SJCRH30 (cell line): Measurements from ENCODE around the gene LBP. TPM values are rescaled to one million over a fixed set of nuclear protein-coding genes. Genes with fewer than 3 reads are reported as not detected.
A peak's percentile ranks its signal among the peaks of the same experiment; 100 is the strongest.
"Not testable (repeated sequence)": the region's sequence is repeated elsewhere in the genome, so short reads cannot be mapped to it uniquely, and the experiment has no call there.

Experiments used
- DNase-seq, 2 experiments: peaks; one replicate each; pipeline ENCODE4 v3.0.0-alpha.2; 2015 to 2020
- H3K27ac ChIP-seq: fragments of 250-450 bp; sonication (Bioruptor Pico); 2 replicates; pipeline ENCODE4 v1.5.1; 2020; ENCODE audit warnings: mild to moderate bottlenecking, moderate library complexity
- H3K27me3 ChIP-seq: fragments of 250-450 bp; sonication (Bioruptor Pico); 2 replicates; pipeline ENCODE4 v1.5.1; 2020; ENCODE audit warnings: mild to moderate bottlenecking, moderate library complexity
- H3K36me3 ChIP-seq: fragments of 250-450 bp; sonication (Bioruptor Pico); 2 replicates; pipeline ENCODE4 v1.5.1; 2020; ENCODE audit warnings: mild to moderate bottlenecking, moderate library complexity
- H3K4me1 ChIP-seq: fragments of 250-450 bp; sonication (Bioruptor Pico); 2 replicates; pipeline ENCODE4 v1.5.1; 2020; ENCODE audit warnings: mild to moderate bottlenecking, moderate library complexity
- H3K4me3 ChIP-seq: fragments of 250-450 bp; sonication (Bioruptor Pico); 2 replicates; pipeline ENCODE4 v1.5.1; 2020; ENCODE audit warnings: mild to moderate bottlenecking, moderate library complexity
- H3K9me3 ChIP-seq: fragments of 250-450 bp; sonication (Bioruptor Pico); replicated peaks from 2 replicates; pipeline ENCODE4 v1.5.1; 2020; ENCODE audit warnings: mild to moderate bottlenecking, moderate library complexity
- total RNA-seq: library from RNA; depleted of rRNA; stranded (reverse); fragments of >200 nt; shearing (Covaris generic); gene quantifications from 2 replicates; pipeline ENCODE4 v1.2.3, GENCODE V29; 2014

Gene LBP
- total RNA-seq, 1 experiment from 2014 or later: not detected

DNA sequence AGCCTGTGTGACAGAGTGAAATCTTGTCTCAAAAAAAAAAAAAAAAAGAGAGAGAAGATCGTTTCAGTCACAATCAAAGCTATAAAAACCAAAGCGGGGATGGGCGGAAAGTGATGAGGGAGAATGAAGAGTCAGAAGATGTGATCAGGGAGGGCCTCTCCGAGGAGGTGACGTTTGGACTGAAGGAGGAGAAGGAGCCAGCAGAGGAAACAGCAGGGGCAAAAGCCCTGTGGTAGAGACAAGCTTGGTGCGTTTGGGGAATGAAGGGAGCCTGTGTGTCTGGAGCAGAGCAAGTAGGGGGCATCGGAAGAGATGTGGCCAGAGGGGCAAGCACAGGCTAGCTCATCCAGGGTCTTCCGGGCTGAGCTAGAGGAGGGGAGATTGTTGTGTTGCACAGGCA, 14.5 kb upstream of the LBP start:
- H3K4me3 ChIP-seq: no peak overlapping the region
- no peak for DNase-seq
- H3K9me3 ChIP-seq: no peaks in the 10 kb centered on the region
- no peaks in the 10 kb centered on the region for H3K36me3 ChIP-seq
- no peaks in the 10 kb centered on the region for H3K4me1 ChIP-seq
- no peak overlapping the region for H3K27ac ChIP-seq
- no peaks in the 10 kb centered on the region for H3K27me3 ChIP-seq

DNA sequence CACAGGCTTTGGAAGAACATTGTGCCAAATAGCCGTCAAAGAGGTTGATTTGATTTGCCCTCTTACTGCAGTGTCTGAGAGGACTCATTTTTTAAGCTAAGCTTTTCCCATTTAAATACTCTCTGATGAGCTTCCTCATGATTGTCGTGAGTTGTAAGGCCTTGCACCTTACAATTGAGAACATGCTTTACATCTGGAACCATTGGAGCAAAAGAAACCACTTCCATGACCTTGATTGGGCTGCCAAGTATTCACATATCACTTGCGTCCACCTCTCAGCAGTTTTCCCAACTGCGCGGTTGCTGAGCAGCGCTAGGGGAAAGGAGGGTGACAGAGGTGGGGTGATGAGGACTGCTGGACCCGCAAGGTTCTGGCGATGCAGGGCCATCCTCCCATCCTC, 12.3 kb upstream of the LBP start:
- no peak overlapping the region for H3K4me3 ChIP-seq
- DNase-seq: no peak
- H3K9me3 ChIP-seq: peaks cover 7% of the 10 kb centered on the region
- no peak overlapping the region for H3K27ac ChIP-seq
- no peaks in the 10 kb centered on the region; the same call in 1 of the 2 replicates for H3K4me1 ChIP-seq
- H3K27me3 ChIP-seq: no peaks in the 10 kb centered on the region
- no peaks in the 10 kb centered on the region for H3K36me3 ChIP-seq

DNA sequence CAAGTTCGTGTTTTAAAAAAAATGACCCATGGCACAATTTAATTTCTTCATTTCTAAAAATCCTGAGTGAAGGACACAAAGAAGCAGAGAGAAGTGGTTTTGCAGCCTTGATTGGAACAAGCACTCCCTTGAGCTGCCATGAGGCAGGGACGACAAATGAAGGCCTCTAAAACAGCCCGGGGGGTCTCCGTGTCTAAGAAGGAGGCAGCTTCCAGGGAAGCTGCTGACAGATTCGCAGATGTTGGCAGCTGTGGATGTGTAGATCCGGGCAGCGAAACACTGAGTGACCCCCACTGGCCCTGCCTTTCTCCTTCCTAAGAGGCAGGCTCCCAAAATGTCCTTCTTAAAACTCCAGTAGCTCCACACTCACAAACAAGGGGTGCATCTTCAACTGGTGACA, 9.6 kb upstream of the LBP start:
- no peaks in the 10 kb centered on the region for H3K27me3 ChIP-seq
- peak; percentile 36 to 56 for DNase-seq

DNA sequence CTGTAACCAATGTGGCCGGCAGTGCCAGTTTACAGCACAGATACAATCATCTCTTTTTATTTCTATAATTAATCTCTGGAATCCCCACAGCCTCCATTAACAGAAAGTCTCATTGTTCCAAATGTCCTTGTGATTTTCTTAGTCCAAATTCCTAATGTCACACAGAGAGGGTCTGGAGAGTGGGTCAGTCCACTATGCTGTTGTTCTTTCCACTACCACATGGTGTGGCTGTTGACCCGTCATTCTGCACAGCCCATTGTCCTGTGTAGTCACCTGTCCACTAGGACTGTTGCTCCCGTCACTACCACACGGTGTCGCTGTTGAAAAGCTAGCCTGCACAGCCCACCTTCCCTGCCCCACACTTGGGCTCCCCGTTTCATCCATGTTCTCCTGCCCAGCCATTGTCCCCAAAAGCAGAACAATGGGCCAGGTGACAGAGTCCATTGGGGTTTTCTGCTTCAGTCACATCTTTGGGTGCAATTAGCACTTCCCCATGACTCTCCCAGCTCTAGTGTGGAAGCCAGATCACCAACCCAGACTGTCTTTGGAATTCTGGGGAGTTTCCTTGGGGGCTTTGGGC, 8.6 kb upstream of the LBP start:
- no peak overlapping the region for H3K27ac ChIP-seq
- peak; percentile 58 to 66 for DNase-seq
- H3K4me1 ChIP-seq: no peaks in the 10 kb centered on the region; the same call in 1 of the 2 replicates
- H3K36me3 ChIP-seq: no peaks in the 10 kb centered on the region
- H3K27me3 ChIP-seq: no peaks in the 10 kb centered on the region
- H3K9me3 ChIP-seq: peaks cover 7% of the 10 kb centered on the region
- no peak overlapping the region for H3K4me3 ChIP-seq

More for the DNA sequence above, 9.6 kb upstream of the LBP start:
- no peak overlapping the region for H3K27ac ChIP-seq
- no peaks in the 10 kb centered on the region for H3K36me3 ChIP-seq
- peaks cover 7% of the 10 kb centered on the region for H3K9me3 ChIP-seq
- no peaks in the 10 kb centered on the region; the same call in 1 of the 2 replicates for H3K4me1 ChIP-seq
- no peak overlapping the region for H3K4me3 ChIP-seq

DNA sequence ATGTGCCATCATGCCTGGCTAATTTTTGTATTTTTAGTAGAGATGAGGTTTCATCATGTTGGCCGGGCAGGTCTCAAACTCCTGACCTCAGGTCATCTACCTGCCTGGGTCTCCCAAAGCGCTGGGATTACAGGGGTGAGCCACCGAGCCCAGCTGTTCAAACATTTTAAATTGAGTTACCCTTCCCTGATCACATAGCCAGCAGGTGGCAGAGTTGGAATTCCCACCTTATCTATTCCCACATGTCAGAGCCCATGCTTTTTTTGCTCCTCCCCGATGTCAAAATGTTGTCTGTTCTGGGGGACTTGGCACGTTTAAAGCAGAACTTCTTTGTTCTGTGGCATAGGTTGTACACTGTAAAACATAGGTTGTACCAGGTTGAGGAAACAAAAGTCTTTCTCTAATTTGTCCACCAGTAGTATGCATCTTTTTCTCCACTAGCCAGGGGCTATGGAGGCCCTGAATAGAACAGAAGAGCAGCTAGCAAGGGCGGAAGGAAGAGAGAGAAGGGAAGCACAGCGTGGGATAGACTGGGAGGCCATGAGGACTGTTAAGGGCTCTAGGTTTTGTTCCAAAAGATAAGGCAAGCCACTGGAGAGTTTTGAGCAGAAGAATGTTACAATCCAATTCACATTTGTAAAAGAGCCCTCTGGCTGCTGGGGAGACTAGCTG, 7.3 kb upstream of the LBP start:
- Histone ChIP-seq H3K36me3 (no peaks in the 10 kb centered on the region), H3K27me3 (no peaks in the 10 kb centered on the region), H3K27ac (no peak overlapping the region), H3K9me3 (peaks cover 7% of the 10 kb centered on the region), H3K4me3 (no peak overlapping the region), H3K4me1 (no peaks in the 10 kb centered on the region; the same call in 1 of the 2 replicates)
- DNase-seq: no peak

DNA sequence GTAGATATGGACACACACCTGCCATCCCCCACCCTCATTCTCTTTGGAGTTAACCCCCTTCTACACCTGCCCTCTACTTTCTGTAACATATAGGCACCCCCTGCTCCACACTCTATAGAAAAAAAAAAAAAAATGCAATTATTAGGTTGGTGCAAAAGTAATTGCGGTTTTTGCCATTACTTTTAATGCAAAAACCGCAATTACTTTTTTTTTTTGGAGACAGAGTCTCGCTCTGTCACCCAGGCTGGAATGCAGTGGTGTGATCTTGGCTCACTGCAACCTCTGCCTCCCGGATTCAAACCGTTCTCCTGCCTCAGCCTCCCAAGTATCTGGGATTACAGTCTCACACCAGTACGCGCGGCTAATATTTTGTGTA, 6.8 kb upstream of the LBP start:
- H3K4me3 ChIP-seq, H3K27me3 ChIP-seq, DNase-seq, H3K9me3 ChIP-seq, H3K27ac ChIP-seq, H3K4me1 ChIP-seq, H3K36me3 ChIP-seq: not testable (repeated sequence)

DNA sequence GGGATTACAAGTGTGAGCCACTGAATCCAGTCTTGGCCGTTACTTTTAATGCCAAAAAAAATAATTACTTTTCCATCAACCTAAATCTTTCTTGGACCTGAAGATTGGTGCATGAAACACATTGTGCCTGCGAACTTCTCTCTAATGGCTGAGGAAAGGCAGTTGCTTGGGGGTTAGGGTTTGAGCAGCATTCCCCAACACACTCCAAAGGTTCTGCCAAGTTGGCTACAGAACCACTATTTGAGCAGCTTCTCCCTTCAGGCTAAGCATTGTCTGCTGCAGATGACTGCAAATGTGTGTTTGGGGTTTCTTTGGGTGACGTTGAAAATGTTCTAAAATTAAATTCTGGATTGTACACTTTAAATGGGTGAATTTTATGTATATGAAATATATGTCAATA, 6.3 kb upstream of the LBP start:
- no peak overlapping the region for H3K27ac ChIP-seq
- no peak overlapping the region for H3K4me3 ChIP-seq
- H3K27me3 ChIP-seq: no peaks in the 10 kb centered on the region
- no peaks in the 10 kb centered on the region; the same call in 1 of the 2 replicates for H3K4me1 ChIP-seq
- no peaks in the 10 kb centered on the region for H3K36me3 ChIP-seq
- H3K9me3 ChIP-seq: peaks cover 7% of the 10 kb centered on the region
- no peak for DNase-seq

DNA sequence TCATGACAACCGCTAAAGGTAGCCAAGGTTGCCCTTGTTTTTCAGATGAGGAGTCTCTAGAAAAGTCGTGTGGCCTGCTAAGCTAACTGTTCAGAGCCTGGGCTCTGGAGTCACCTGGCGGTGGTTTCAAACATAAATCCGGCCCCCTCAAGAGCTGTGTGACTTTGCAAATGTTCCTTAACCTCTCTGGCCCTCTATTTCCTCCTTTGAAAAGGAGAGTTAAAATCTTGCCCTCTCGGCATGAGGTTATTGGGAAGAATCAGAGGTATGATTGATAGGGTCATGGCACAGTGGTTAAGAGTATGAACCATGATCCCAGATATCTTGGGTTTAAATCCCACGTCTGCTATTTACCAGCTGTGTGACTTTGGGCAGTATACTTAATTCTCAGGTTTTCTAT, 5.6 kb upstream of the LBP start:
- no peak overlapping the region for H3K27ac ChIP-seq
- H3K4me3 ChIP-seq: no peak overlapping the region
- DNase-seq: no peak
- no peaks in the 10 kb centered on the region; the same call in 1 of the 2 replicates for H3K4me1 ChIP-seq
- no peaks in the 10 kb centered on the region for H3K36me3 ChIP-seq
- peaks cover 7% of the 10 kb centered on the region for H3K9me3 ChIP-seq
- no peaks in the 10 kb centered on the region for H3K27me3 ChIP-seq

DNA sequence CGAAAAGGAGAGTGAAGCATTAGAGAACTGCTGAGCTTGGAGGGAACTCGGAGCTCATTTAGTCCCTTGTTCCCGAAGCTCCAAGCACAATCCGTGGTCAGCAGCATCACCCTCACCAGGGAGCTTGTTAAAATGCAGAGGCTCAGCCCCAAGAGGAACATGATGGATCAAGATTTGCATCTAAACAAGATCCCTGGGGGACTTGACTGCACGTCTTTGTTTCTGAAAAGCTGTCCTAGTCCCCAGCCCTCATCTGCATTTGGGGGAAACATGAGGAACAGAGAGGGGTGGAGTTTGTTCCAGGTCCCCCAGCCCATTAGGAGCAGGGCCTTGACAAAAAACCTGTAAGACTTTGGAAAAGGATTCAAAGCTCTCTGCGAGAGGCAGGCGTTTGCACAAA, 4.1 kb upstream of the LBP start:
- no peak for DNase-seq
- Histone ChIP-seq H3K4me3 (no peak overlapping the region), H3K9me3 (peaks cover 7% of the 10 kb centered on the region), H3K27ac (no peak overlapping the region), H3K36me3 (no peaks in the 10 kb centered on the region), H3K27me3 (peaks cover 3% of the 10 kb centered on the region; the same call in 1 of the 2 replicates), H3K4me1 (no peaks in the 10 kb centered on the region; the same call in 1 of the 2 replicates)

DNA sequence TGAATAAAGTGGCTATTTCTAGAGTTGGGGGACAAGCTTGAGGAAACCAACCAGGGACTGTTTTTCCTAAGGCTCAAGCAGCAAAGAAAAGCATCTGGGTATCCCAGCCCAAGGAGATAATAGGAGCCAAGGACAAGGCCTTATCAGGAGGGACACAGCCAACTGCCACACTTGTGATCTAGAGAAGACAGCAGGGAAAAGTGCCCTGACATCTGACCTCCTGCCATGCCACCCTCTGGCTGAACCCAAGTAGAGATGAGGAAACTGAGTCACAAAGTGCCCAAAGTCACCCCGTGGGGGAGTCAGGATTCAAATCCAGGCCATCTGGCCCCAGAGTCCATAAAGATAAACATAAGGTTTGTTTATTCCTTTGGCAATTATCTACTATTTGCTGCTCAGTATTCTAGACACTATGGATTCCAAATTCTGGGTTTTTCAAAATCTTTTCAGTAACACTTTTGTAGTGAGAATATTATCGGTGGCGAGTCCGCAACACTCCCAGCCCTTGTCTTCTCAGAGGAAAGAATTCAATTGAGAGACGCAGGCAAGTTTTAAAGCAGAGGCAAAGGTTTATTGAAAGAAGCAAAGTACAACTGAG, 3.5 kb upstream of the LBP start:
- Histone ChIP-seq H3K9me3 (peaks cover 6% of the 10 kb centered on the region), H3K36me3 (no peaks in the 10 kb centered on the region), H3K27me3 (peaks cover 6% of the 10 kb centered on the region), H3K27ac (no peak overlapping the region), H3K4me3 (no peak overlapping the region), H3K4me1 (no peaks in the 10 kb centered on the region)
- DNase-seq: no peak

DNA sequence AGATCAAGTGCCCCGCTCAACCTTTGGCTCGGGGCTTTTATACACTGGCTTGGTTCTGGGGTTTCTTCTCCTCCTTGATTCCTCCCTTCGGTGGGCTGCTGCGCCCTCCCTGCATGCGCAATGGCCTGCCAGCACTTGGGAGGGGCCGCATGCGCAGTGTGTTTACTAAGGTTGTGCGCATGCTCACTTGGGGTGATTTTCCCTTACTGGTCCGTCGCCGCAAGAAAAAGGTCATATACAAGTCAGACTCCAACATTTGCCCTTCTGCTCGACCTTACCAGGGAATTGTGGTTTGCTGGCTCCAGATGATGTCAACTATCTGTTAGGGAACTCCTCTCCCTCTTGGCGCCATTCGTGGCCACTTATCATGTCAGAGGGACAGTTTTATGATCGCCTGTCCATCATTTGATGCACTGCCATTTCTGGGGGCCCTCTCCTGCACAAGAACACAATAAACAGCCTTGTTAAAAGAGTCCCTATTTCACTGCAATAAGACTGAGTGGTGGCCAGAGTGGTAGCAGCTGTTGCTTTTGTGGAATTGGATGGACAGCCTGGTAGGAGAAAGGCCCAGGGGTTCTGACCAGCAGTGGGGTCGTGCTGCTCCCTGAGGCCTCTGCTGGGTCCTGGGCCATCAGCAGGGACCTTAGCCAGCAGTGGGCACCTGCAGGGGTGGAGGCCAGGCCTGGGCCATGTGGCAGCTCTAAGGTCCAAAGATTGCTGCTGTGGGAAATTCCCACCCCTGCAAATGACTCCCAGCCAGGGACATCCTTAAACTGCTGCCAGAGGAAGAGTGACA, 2.8 kb upstream of the LBP start:
- Histone ChIP-seq H3K27me3 (peaks cover 8% of the 10 kb centered on the region), H3K9me3 (no peaks in the 10 kb centered on the region), H3K4me3 (no peak overlapping the region), H3K27ac (no peak overlapping the region), H3K36me3 (no peaks in the 10 kb centered on the region), H3K4me1 (no peaks in the 10 kb centered on the region)
- DNase-seq: peak; percentile 24 to 30

DNA sequence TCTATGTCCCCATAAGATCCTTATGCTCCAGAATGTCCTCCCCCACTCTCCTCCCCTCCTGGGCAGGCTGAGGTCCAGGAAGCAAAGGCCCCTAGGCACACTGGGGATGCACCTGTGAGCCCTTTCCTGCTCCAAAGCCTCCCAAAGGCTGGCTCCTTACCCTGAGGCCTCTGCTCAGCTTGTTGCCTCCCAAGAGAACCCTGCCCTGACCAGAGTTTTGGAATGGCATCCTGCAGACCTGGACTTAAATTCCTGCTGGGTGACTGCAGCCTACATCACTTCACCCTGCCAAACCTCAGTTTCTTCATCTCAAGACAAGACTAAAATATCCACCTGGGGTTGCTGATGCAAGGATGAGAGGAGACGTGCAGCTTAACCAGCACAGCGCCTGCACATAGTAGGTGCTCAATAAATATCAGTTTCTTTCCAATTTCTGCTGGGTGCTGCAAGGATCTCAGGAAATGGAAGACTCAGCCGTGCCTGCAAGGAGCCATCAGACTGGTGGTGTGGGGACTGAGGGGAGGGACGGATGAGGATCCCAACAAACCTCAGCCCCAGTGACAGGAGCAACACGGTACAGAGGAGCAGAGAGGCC, 2.1 kb upstream of the LBP start:
- DNase-seq: no peak
- Histone ChIP-seq H3K27ac (no peak overlapping the region), H3K27me3 (peaks cover 12% of the 10 kb centered on the region), H3K4me3 (no peak overlapping the region), H3K9me3 (no peaks in the 10 kb centered on the region), H3K36me3 (no peaks in the 10 kb centered on the region), H3K4me1 (no peaks in the 10 kb centered on the region)

DNA sequence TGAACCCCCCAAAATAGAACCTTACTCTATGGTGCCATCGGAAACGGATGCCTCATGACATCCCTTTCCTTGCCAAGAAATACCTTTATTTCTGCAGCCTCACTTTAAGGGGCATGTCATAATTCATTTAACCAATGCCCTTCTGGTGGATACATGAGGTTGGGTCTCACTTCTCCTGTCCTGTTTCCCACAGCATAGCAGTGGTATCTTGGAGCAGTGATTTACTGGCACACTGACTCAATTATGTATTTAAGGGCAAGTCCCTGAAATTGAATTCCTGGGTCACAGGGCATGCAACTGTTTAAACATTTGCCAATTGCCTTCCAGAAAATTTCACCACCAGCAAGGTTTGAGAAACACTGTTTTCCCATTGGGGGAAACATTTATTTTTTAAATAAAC, 639 bp upstream of the LBP start:
- Histone ChIP-seq H3K27me3 (peaks cover 12% of the 10 kb centered on the region), H3K9me3 (no peaks in the 10 kb centered on the region), H3K27ac (no peak overlapping the region), H3K4me3 (no peak overlapping the region), H3K36me3 (no peaks in the 10 kb centered on the region), H3K4me1 (no peaks in the 10 kb centered on the region)
- DNase-seq: no peak

DNA sequence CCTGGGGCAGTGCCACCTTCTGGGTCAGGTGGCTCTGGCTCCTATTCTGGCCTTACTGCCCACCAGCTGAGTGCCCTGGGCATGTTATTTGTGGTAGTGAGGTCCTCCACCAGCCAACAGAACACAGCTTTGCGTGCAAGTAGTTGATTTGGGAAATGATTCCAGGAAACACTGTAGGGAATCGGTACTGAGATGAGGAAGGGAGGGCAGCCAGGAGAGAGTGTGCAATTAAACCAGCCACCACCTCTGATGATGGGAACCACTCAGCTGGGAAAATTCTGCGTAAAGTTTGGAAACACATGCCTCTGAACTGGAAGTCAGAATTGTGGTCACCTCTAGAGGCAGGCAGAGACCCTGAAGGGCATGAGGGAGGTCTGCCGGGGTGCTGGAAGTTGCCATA, 459 bp downstream of the LBP start:
- Histone ChIP-seq H3K4me3 (no peak overlapping the region), H3K27ac (no peak overlapping the region), H3K9me3 (no peaks in the 10 kb centered on the region), H3K4me1 (no peaks in the 10 kb centered on the region), H3K27me3 (peaks cover 12% of the 10 kb centered on the region), H3K36me3 (no peaks in the 10 kb centered on the region)
- no peak for DNase-seq

DNA sequence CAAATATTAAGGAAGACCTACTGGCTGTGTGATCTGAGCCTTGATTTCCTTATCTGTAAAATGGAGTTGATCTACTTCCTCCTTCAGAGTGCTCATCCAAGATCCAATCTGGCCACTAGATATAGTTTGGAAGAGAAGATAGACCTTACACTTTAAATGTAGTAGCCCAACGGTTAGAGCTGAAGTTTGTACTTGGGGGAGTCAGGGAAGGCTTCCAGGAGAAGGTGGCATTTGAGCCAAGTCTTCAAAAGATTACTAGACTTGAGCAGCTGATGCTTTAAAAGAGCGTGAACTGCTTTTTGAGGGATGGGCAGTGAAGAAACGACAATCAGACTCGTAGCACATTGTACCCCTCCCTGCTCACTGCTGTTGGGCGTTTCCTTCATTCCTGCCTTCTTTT, 3.6 kb downstream of the LBP start:
- Histone ChIP-seq H3K27me3 (peaks cover 12% of the 10 kb centered on the region), H3K4me1 (no peaks in the 10 kb centered on the region), H3K9me3 (no peaks in the 10 kb centered on the region), H3K36me3 (no peaks in the 10 kb centered on the region), H3K4me3 (no peak overlapping the region), H3K27ac (no peak overlapping the region)
- DNase-seq: no peak
